ENCODE results near the gene SLF2. TPM values are rescaled to one million over a fixed set of nuclear protein-coding genes. Genes with fewer than 3 reads are reported as not detected.
A peak's percentile ranks its signal among the peaks of the same experiment; 100 is the strongest.

Gene SLF2
- total and polyA plus RNA-seq, 4 donors: 4.0 to 18.8 (median 12.1) TPM

- no peak for TF ChIP-seq REST (IDR thresholded peaks at IDR 0.05)
- no peak for TF ChIP-seq SP1 (IDR thresholded peaks at IDR 0.05)
- no peak for TF ChIP-seq RXRA (IDR thresholded peaks at IDR 0.05)
- TF ChIP-seq YY1 (IDR thresholded peaks at IDR 0.05): no peak
- no peak for TF ChIP-seq TAF1 (conservative IDR thresholded peaks at IDR 0.05)
- TF ChIP-seq GABPA (IDR thresholded peaks at IDR 0.05 in 1 of 2, conservative IDR thresholded peaks at IDR 0.05 in 1 of 2): no peak
These were observed 82.4 kb downstream of the SLF2 start (continued) for GRCh38 chr10:100995181-100995580.

DNA sequence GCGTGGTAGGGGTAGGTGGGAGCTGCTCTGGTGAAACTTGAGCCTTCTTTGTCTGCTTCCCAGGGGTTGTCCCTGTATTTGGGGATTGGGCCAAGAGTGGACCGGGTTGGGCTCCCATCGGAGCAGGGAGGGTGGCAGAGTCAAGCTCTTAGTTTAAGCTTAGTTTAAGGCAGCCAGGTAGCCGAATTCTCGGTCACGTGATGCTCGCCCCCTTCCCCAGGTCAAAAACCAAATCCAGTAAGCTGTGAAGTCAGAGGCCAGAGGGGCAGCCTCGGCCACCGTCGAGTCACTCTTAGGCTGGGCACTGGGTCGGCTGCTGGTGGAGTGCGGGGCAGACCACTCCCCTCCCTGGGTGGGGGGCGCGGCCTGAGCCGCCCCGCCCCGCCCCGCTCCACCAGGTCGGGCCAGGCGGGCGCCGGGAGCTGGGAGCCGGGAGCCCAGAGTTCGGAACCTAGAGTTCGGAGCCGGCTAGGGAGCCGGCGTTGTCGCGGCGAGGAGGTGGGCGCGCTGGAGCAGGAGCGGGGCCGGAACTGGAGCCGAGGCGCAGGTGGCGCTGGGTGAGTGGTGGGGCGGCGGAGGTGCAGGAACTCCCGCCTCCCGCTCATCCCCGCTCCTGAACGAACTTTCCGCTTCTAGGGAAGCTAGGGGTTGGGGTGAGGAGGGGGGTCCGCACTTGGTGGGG lies 84.1 kb downstream of the SLF2 start:
- Histone ChIP-seq H3K4me3 (ENCODE audit: low read depth in 1 of 3, low read length in 3 of 3) (peak overlapping the region; percentile 68 to 81 (median 75)), H3K9me3 (ENCODE audit: control insufficient read depth in 4 of 4, low read length in 3 of 4) (no peaks in the 10 kb centered on the region), H3K36me3 (ENCODE audit: control insufficient read depth in 4 of 4, insufficient read depth in 3 of 4, low read depth in 1 of 4, low read length in 3 of 4) (peaks cover 0 to 8% (median 0%) of the 10 kb centered on the region in 4 donors), H3K4me1 (ENCODE audit: control insufficient read depth in 4 of 4, insufficient read depth in 4 of 4, low read length in 3 of 4) (peaks cover 0 to 30% (median 17%) of the 10 kb centered on the region in 4 donors), H3K9ac (ENCODE audit: low read depth in 1 of 2, low read length in 2 of 2) (peak overlapping the region in 1 of 2 donors; percentile 57), H3K27me3 (ENCODE audit: control insufficient read depth in 4 of 4, insufficient read depth in 4 of 4, low read length in 3 of 4) (no peaks in the 10 kb centered on the region), H3K27ac (ENCODE audit: low read depth in 1 of 2, low read length in 2 of 2) (peak overlapping the region; percentile 94)
- peak; percentile 44 for DNase-seq (ENCODE audit: low spot score)
- WGBS: 5% methylated on average over 46 of the region's 46 CpGs
- TF ChIP-seq NR2F2 (IDR thresholded peaks at IDR 0.05) (no peak), RXRA (IDR thresholded peaks at IDR 0.05) (no peak), HNF4A (conservative IDR thresholded peaks at IDR 0.05) (no peak), RAD21 (IDR thresholded peaks at IDR 0.05) (no peak), TAF1 (conservative IDR thresholded peaks at IDR 0.05) (no peak), YY1 (IDR thresholded peaks at IDR 0.05) (no peak), GABPA (IDR thresholded peaks at IDR 0.05 in 1 of 2, conservative IDR thresholded peaks at IDR 0.05 in 1 of 2) (no peak), FOXA2 (IDR thresholded peaks at IDR 0.05) (no peak), HNF4G (IDR thresholded peaks at IDR 0.05) (no peak)

DNA sequence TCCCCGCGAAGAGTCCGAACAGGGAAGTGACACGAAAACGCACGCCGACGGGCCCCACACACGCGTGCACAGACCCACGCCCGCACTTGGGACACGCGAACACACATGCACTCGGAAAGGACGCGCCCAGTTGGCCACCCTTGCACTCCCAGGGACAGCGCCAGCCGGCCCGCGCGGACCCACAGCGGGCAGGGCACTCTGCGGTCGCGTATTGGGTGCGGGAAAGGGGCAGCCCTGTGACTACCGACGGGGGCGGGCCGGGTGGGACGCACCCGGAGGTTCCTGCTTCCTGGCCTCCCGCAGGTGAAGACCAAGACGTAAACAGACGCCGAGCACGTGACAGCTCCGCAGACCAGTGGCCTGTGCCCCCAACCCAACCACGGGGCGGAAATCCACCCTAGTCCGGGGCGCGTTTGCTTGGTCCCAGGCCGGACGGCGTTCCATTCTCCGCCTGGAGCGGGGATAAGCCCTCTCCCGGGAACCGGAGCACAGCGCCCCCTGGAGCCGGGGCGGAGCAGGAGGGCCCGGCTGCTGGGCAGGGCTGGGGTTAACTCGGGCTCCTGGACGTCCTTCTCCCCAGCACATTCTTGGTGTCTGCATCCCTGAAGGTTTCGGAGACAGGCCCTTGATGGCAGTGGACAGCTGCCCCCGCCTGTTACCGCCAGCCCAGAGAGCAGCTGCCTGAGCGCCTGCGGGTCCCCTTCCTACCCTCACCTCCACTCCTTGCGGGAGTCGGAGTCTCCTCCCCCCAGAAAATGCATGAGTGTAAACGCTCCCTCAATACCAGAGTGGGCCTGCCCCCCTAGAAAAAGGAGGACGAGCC lies 84.8 kb downstream of the SLF2 start:
- Histone ChIP-seq H3K27ac (ENCODE audit: low read depth in 1 of 2, low read length in 2 of 2) (peak overlapping the region; percentile 94), H3K9ac (ENCODE audit: low read depth in 1 of 2, low read length in 2 of 2) (peak overlapping the region; percentile 36 to 57), H3K4me3 (ENCODE audit: low read depth in 1 of 3, low read length in 3 of 3) (peak overlapping the region; percentile 68 to 81 (median 75)), H3K27me3 (ENCODE audit: control insufficient read depth in 4 of 4, insufficient read depth in 4 of 4, low read length in 3 of 4) (no peaks in the 10 kb centered on the region), H3K4me1 (ENCODE audit: control insufficient read depth in 4 of 4, insufficient read depth in 4 of 4, low read length in 3 of 4) (peaks cover 0 to 30% (median 17%) of the 10 kb centered on the region in 4 donors), H3K36me3 (ENCODE audit: control insufficient read depth in 4 of 4, insufficient read depth in 3 of 4, low read depth in 1 of 4, low read length in 3 of 4) (peaks cover 0 to 8% (median 0%) of the 10 kb centered on the region in 4 donors), H3K9me3 (ENCODE audit: control insufficient read depth in 4 of 4, low read length in 3 of 4) (no peaks in the 10 kb centered on the region)
- under 1% methylated on average over 66 of the region's 66 CpGs for WGBS
- peak; percentile 86 for DNase-seq (ENCODE audit: low spot score)
- peak; percentile 39 for TF ChIP-seq YY1 (IDR thresholded peaks at IDR 0.05)
- no peak for TF ChIP-seq EGR1 (IDR thresholded peaks at IDR 0.05; ENCODE audit: low read depth in 2 of 2)
- TF ChIP-seq REST (IDR thresholded peaks at IDR 0.05): no peak
- TF ChIP-seq HNF4G (IDR thresholded peaks at IDR 0.05): no peak
- no peak for TF ChIP-seq RXRA (IDR thresholded peaks at IDR 0.05)
- TF ChIP-seq ZBTB33 (IDR thresholded peaks at IDR 0.05): no peak
- TF ChIP-seq FOXA1 (IDR thresholded peaks at IDR 0.05): no peak
- TF ChIP-seq RAD21 (IDR thresholded peaks at IDR 0.05): peak; percentile 43 to 55
- no peak for TF ChIP-seq NR2F2 (IDR thresholded peaks at IDR 0.05)
- no peak for TF ChIP-seq GABPA (IDR thresholded peaks at IDR 0.05 in 1 of 2, conservative IDR thresholded peaks at IDR 0.05 in 1 of 2)
- TF ChIP-seq, protein P1, sequence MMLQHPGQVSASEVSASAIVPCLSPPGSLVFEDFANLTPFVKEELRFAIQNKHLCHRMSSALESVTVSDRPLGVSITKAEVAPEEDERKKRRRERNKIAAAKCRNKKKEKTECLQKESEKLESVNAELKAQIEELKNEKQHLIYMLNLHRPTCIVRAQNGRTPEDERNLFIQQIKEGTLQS (IDR thresholded peaks at IDR 0.05): no peak
- no peak for TF ChIP-seq JUND (IDR thresholded peaks at IDR 0.05)
- no peak for TF ChIP-seq TAF1 (conservative IDR thresholded peaks at IDR 0.05)

Measured in liver (tissue), 9 donors.